ENCODE measurements around the gene DNAH2.

DNA sequence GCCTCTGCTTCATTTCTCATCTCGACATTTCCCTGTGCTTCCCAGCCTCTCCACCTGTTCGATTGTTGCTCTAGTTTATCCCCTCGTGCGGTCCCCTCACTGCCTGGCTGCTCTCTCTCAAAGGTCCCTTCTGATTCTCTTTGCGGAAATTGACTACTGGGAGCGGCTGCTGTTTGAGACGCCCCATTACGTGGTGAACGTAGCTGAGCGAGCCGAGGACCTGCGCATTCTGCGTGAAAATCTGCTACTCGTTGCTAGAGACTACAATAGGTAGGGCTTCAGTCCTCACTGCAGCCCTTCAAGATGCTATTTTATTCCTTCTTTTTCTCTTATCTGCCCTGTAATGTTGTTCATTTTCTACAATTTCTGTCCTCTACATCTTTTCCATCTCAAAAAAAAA is 39.4 kb downstream of the DNAH2 start:
- TF ChIP-seq YY1 (IDR thresholded peaks at IDR 0.05; ENCODE audit: insufficient read depth, insufficient read length) (no peak), ZNF274 (IDR thresholded peaks at IDR 0.05; ENCODE audit: low read depth, low read length) (no peak), SUZ12 (IDR thresholded peaks at IDR 0.05; ENCODE audit: extremely low read depth, insufficient read depth, insufficient read length) (no peak)

Data from NT2/D1 (cell line).